GM19035 (cell line): ENCODE results near the gene LAMTOR3.

Experiments used
- ATAC-seq: cut with Tn5 transposase; IDR thresholded peaks from one replicate; pipeline ENCODE4 v1.9.1; 2021; ENCODE audit not compliant: unreplicated experiment

LAMTOR3 gene

GRCh38 chr4:99863804-99864203 lies 30.4 kb downstream of the LAMTOR3 start:
- ATAC-seq, result no peak

GRCh38 chr4:99861120-99861905 lies 32.9 kb downstream of the LAMTOR3 start:
- peak; percentile 79 for ATAC-seq

GRCh38 chr4:99860521-99860920 lies 33.7 kb downstream of the LAMTOR3 start:
- ATAC-seq, result no peak

GRCh38 chr4:99859618-99860017 lies 34.6 kb downstream of the LAMTOR3 start:
- ATAC-seq, result no peak

- ATAC-seq, result no peak
These were observed 36.9 kb downstream of the LAMTOR3 start for GRCh38 chr4:99857307-99857706.

GRCh38 chr4:99856166-99856565 lies 38.1 kb downstream of the LAMTOR3 start:
- ATAC-seq, result no peak

- peak; percentile 40 for ATAC-seq
These were observed 38.5 kb downstream of the LAMTOR3 start for GRCh38 chr4:99855678-99856077.

- no peak for ATAC-seq
These were observed 40.2 kb downstream of the LAMTOR3 start for GRCh38 chr4:99853999-99854398.

- no peak for ATAC-seq
These were observed 41.0 kb downstream of the LAMTOR3 start for GRCh38 chr4:99853190-99853589.

GRCh38 chr4:99852199-99852749 lies 42.0 kb downstream of the LAMTOR3 start:
- ATAC-seq, result no peak

GRCh38 chr4:99848591-99849001 lies 45.6 kb downstream of the LAMTOR3 start:
- peak; percentile 39 for ATAC-seq

- ATAC-seq, result peak; percentile 60
These were observed 46.8 kb downstream of the LAMTOR3 start for GRCh38 chr4:99847362-99847976.

GRCh38 chr4:99846891-99847290 lies 47.3 kb downstream of the LAMTOR3 start:
- no peak for ATAC-seq

- no peak for ATAC-seq
These were observed 48.3 kb downstream of the LAMTOR3 start for GRCh38 chr4:99845708-99846469.

- no peak for ATAC-seq
These were observed 49.0 kb downstream of the LAMTOR3 start for GRCh38 chr4:99845179-99845578.

GRCh38 chr4:99844048-99844447 lies 50.2 kb downstream of the LAMTOR3 start:
- ATAC-seq, result no peak

GRCh38 chr4:99843413-99843812 lies 50.8 kb downstream of the LAMTOR3 start:
- ATAC-seq, result no peak

GRCh38 chr4:99841129-99841528 lies 53.1 kb downstream of the LAMTOR3 start:
- no peak for ATAC-seq

GRCh38 chr4:99838927-99839326 lies 55.3 kb downstream of the LAMTOR3 start:
- ATAC-seq, result no peak

GRCh38 chr4:99835942-99836341 lies 58.3 kb downstream of the LAMTOR3 start:
- no peak for ATAC-seq

GRCh38 chr4:99834569-99834968 lies 59.7 kb downstream of the LAMTOR3 start:
- ATAC-seq, result no peak

- ATAC-seq, result no peak
These were observed 60.5 kb downstream of the LAMTOR3 start for GRCh38 chr4:99833756-99834155.
